GM18520 (cell line): ENCODE results near the gene HBS1L.
"Not testable (repeated sequence)": the region's sequence is repeated elsewhere in the genome, so short reads cannot be mapped to it uniquely, and the experiment has no call there.

Experiments
- ATAC-seq: cut with Tn5 transposase; IDR thresholded peaks from one replicate; pipeline ENCODE4 v1.9.1; 2021; ENCODE audit not compliant: unreplicated experiment

HBS1L gene

GRCh38 chr6:135081966-135082365, 27.3 kb upstream of the HBS1L start:
- ATAC-seq = no peak

GRCh38 chr6:135075018-135075417, 20.4 kb upstream of the HBS1L start:
- no peak for ATAC-seq

GRCh38 chr6:135073756-135074393, 19.3 kb upstream of the HBS1L start:
- no peak for ATAC-seq

- ATAC-seq = no peak
Measured at GRCh38 chr6:135073217-135073616, 18.6 kb upstream of the HBS1L start.

- ATAC-seq = no peak
Measured at GRCh38 chr6:135072753-135073152, 18.1 kb upstream of the HBS1L start.

GRCh38 chr6:135071541-135071940, 16.9 kb upstream of the HBS1L start:
- no peak for ATAC-seq

GRCh38 chr6:135067911-135068310, 13.3 kb upstream of the HBS1L start:
- no peak for ATAC-seq

- no peak for ATAC-seq
Measured at GRCh38 chr6:135066806-135067205, 12.2 kb upstream of the HBS1L start.

GRCh38 chr6:135066397-135066796, 11.8 kb upstream of the HBS1L start:
- no peak for ATAC-seq

- no peak for ATAC-seq
Measured at GRCh38 chr6:135064586-135064985, 10.0 kb upstream of the HBS1L start.

GRCh38 chr6:135063926-135064325, 9.3 kb upstream of the HBS1L start:
- ATAC-seq = no peak

- ATAC-seq = no peak
Measured at GRCh38 chr6:135062735-135063134, 8.1 kb upstream of the HBS1L start.

GRCh38 chr6:135060076-135060475, 5.5 kb upstream of the HBS1L start:
- no peak for ATAC-seq

GRCh38 chr6:135058299-135058698, 3.7 kb upstream of the HBS1L start:
- not testable (repeated sequence) for ATAC-seq

GRCh38 chr6:135056632-135057031, 2.0 kb upstream of the HBS1L start:
- ATAC-seq = no peak

- no peak for ATAC-seq
Measured at GRCh38 chr6:135054226-135054568, 425 bp downstream of the HBS1L start.

GRCh38 chr6:135053406-135053805, 1.2 kb downstream of the HBS1L start:
- ATAC-seq = no peak

- ATAC-seq = no peak
Measured at GRCh38 chr6:135052939-135053338, 1.7 kb downstream of the HBS1L start.

- ATAC-seq = no peak
Measured at GRCh38 chr6:135048915-135049314, 5.7 kb downstream of the HBS1L start.

GRCh38 chr6:135047336-135047735, 7.3 kb downstream of the HBS1L start:
- ATAC-seq = no peak

GRCh38 chr6:135046912-135047311, 7.7 kb downstream of the HBS1L start:
- ATAC-seq = no peak

- no peak for ATAC-seq
Measured at GRCh38 chr6:135044639-135045038, 10.0 kb downstream of the HBS1L start.

- no peak for ATAC-seq
Measured at GRCh38 chr6:135043846-135044245, 10.8 kb downstream of the HBS1L start.

GRCh38 chr6:135043364-135043763, 11.3 kb downstream of the HBS1L start:
- ATAC-seq = no peak
